Measurements from ENCODE around the gene LIPG.

The LIPG gene

DNA sequence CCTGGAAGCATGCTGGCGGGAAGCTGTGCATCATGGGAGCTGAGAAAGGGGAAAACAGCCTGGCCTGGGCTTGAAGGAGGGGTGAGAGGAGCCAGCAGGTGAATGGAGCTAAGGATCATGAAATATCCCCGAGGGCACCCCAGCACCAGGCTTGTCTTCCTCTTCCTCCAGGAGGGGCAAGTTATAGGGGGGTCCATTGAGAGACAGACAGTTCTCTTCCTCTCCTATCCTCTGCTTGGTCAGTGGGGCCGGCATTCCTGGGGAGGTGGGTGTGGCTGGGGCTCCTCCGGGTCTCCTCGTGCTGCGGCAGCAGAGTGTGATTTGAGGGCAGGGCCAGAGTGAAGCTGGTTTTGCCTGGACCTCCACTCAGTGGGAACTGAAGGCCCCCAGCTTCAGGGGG is 78.9 kb downstream of the LIPG start:
- TF ChIP-seq ZNF274 (IDR thresholded peaks at IDR 0.05; ENCODE audit: low read depth, low read length), result no peak
- H3K4me3 ChIP-seq (ENCODE audit: low read length), result no peak overlapping the region

DNA sequence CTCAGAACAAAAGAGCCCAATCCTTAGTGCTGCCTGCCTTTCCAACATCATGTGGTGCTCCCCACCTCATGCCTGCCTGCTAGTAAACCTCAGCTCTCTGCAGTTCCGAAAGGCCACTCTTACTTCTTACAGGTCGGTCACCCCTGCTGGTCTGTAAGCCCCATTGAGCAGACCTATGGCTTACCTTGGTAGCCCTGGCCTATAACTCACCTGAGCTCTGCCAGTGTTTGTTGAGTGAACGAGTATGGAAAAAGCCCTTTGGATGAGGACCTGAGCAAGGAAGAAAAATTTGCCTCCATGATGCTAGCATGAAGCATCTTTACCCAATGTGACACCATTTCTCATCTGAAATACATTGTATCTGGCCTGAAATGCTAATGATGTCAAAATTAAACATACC is 83.3 kb downstream of the LIPG start:
- TF ChIP-seq ZNF274 (IDR thresholded peaks at IDR 0.05; ENCODE audit: low read depth, low read length), result no peak
- no peak overlapping the region for H3K4me3 ChIP-seq (ENCODE audit: low read length)

DNA sequence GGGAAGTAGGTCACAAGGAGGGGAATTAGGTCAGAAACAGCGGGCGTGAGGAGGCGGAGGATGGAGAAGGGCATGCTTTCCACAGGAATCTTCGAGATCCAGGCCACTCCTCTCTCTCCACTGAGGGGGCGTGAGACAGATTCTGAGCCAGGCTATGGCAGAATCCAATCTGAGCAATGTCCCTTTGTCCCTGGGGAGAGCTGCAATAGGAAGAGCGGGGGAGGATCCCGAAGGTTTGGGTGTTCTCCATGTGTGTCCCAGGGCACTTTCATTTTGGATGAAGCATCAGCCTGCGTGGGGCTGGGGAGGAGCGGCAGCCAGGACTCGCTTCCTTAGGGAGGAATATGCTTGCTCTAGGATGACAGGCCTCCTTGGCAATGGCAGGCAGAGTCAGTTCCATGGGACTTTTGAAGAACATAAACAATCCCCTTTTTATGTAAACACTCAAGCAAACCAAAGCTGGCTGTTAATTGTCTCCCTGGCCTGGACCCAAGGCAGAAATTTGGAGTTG is 84.0 kb downstream of the LIPG start:
- TF ChIP-seq ZNF274 (IDR thresholded peaks at IDR 0.05; ENCODE audit: low read depth, low read length), result no peak
- no peak overlapping the region for H3K4me3 ChIP-seq (ENCODE audit: low read length)

DNA sequence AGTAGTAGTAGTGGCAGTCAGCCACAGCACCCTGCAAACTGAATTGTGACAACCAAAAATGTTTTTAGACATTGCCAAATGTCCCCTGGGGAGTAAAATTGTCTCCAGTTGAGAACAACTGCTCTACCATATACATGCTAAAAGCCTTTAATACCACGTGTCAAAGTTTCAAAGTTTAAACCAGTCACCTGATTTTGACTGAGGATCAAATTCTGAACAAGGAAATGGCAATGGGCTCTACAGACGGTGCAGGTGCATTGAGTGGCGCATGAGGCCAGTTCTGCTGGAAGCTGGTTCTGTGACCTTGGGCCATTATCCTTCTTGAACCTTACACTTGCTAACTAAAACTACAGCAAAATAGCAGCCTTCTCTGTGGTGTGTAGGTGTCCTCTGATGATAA is 85.0 kb downstream of the LIPG start:
- TF ChIP-seq ZNF274 (IDR thresholded peaks at IDR 0.05; ENCODE audit: low read depth, low read length), result no peak
- no peak overlapping the region for H3K4me3 ChIP-seq (ENCODE audit: low read length)

DNA sequence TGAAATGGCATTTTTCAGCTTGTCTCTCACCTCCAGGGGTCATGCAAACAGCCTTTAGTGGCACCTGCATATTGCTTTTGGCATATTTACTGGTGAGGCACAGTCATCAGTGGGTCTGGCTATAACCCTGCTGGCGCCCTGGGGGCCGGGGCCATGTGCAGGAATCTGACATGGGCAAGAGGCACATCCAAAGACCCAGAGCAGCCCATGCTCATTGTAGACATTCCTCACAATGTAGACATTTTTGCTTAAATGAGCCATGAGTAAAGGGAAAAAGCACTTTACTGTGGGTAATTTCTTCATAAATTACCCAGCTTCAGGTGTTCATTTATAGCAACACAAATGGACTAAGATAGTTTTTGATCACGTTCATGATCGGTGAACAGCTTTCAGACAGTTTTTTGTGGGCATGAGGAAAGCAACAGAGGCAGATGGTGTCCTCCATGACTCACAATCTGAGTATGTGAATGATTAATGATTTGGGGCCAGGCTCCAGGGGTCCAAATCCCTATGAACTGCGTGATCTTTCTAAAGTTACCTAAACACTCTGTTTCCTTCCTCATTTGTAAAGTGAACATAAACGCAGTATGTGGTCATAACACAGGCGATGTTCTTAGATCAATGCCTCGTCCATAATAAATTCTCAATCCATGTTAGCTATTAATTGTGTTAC is 85.8 kb downstream of the LIPG start:
- no peak for TF ChIP-seq ZNF274 (IDR thresholded peaks at IDR 0.05; ENCODE audit: low read depth, low read length)

DNA sequence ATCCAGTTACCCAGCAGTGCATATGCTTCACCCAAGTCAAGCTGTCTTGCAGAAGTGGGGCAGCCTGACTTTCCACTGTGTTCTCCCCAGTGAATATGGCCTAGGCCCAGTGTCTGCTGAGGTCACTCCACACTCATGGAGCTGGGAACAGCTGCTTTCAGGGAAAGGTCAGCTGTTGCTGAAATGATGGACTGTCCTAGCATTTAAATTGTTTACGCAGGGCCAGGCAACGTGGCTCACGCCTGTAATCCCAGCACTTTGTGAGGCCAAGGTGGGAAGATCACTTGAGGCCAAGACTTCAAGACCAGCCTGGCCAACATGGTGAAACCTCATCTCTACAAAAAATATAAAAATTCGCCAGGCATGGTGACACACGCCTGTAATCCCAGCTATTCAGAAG is 86.5 kb downstream of the LIPG start:
- TF ChIP-seq ZNF274 (IDR thresholded peaks at IDR 0.05; ENCODE audit: low read depth, low read length), result no peak
- H3K4me3 ChIP-seq (ENCODE audit: low read length), result no peak overlapping the region

More for the DNA sequence above, 85.8 kb downstream of the LIPG start:
- H3K4me3 ChIP-seq (ENCODE audit: low read length), result no peak overlapping the region

Data from GM08714 (cell line).